GM10248 (cell line): ENCODE data around the gene GTF3C2.

Source experiments
- CTCF ChIA-PET: fragments of 300-600 bp; sonication (Branson Sonifier 250); formaldehyde crosslinking; extraction: SDS; loops from one replicate; lab custom pipeline; 2021; ENCODE audit warnings: antibody characterized with exemption; lab: Yijun Ruan, JAX
- POLR2A ChIA-PET: fragments of 350-650 bp; sonication (Branson Sonifier 250); formaldehyde crosslinking; extraction: SDS; loops from one replicate; lab custom pipeline; 2020; ENCODE audit warnings: antibody characterized with exemption; lab: Yijun Ruan, JAX
- DNase-seq: peaks from one replicate; pipeline ENCODE4 v3.0.0; 2012; ENCODE audit errors: extremely low spot score
- TF ChIP-seq, protein P1 (sequence below): IDR thresholded peaks from 2 replicates; pipeline ENCODE4 v1.5.1; 2012; ENCODE audit warnings: mild to moderate bottlenecking, low read depth; ENCODE audit errors: extremely low read depth, missing control alignments, control extremely low read depth

Gene GTF3C2

DNA sequence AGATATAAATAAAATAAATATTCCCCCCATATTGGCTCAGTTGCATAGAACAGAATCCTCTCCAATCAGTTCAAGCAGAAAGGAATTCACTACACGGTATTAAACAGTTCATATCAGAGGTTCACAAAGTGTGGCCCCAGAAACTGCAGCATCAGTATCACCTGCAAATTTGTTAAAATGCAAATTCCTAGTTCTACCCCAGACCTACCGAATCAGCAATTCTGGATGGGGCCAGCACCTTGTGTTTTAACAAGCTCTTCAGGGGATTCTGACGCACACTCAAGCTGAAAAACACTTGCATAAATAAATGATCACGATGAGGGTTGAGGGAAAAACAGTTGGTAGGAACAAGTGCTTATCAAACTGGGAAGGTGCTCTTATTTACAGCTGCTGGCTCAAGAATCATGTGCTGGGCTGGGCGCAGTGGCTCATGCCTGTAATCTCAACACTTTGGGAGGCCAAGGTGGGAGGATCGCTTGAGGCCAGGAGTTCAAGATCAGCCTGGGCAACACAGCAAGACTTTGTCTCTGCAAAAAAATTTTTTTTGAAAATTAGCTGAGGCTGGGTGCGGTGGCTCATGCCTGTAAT, 6.4 kb downstream of the GTF3C2 start:
- POLR2A ChIA-PET: interaction anchor here (0.6 kb wide), 1 partner anchor 312 kb away, joined by 3 read pairs; no protein-coding TSS in a partner anchor
- TF ChIP-seq, protein P1, sequence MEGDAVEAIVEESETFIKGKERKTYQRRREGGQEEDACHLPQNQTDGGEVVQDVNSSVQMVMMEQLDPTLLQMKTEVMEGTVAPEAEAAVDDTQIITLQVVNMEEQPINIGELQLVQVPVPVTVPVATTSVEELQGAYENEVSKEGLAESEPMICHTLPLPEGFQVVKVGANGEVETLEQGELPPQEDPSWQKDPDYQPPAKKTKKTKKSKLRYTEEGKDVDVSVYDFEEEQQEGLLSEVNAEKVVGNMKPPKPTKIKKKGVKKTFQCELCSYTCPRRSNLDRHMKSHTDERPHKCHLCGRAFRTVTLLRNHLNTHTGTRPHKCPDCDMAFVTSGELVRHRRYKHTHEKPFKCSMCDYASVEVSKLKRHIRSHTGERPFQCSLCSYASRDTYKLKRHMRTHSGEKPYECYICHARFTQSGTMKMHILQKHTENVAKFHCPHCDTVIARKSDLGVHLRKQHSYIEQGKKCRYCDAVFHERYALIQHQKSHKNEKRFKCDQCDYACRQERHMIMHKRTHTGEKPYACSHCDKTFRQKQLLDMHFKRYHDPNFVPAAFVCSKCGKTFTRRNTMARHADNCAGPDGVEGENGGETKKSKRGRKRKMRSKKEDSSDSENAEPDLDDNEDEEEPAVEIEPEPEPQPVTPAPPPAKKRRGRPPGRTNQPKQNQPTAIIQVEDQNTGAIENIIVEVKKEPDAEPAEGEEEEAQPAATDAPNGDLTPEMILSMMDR: no peak
- DNase-seq: no peak
- CTCF ChIA-PET: interaction anchor here (0.6 to 1.8 kb wide), 4 partner anchors 14 to 270 kb away, joined by 3 to 4 read pairs (median 4); partner anchors contain the start of gene NRBP1

GRCh38 chr2:27347641-27348040, 8.9 kb downstream of the GTF3C2 start:
- no peak for DNase-seq
- CTCF ChIA-PET: interaction anchor here (0.6 to 1.4 kb wide), 2 partner anchors 13 to 17 kb away, joined by 3 read pairs; no protein-coding TSS in a partner anchor
- POLR2A ChIA-PET: no interaction called here
- TF ChIP-seq, protein P1: no peak

DNA sequence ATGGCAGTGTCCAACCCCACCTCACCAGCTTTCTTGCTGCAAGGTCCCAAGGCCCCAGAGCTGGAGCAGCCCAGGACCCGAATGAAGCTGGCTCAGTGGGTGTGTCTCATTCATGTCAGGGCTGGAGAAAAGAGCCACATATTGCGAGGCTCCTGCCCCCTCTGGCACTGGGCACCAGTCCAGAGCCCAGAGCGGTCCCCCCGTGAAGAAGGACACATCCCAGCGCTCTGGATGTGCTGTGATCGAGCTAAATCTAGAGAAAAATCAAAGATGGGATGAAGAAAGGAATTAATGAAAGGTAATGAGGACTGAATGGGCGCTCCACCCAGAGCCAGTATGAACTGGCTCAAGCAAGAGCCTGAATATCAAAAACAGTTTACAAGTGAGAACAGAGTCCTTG, 20.4 kb downstream of the GTF3C2 start:
- ChIA-PET CTCF (interaction anchor here (0.8 to 1.5 kb wide), 4 partner anchors 9 to 181 kb away, joined by 3 to 4 read pairs (median 4); no protein-coding TSS in a partner anchor), POLR2A (no interaction called here)
- no peak for DNase-seq
- TF ChIP-seq, protein P1: no peak

- DNase-seq: no peak
- CTCF ChIA-PET: interaction anchor here (1.1 to 1.2 kb wide), 3 partner anchors 9 to 32 kb away, joined by 3 to 4 read pairs (median 4); no protein-coding TSS in a partner anchor
- TF ChIP-seq, protein P1: no peak
- POLR2A ChIA-PET: no interaction called here
Observed at GRCh38 chr2:27335311-27335710, 21.3 kb downstream of the GTF3C2 start.

DNA sequence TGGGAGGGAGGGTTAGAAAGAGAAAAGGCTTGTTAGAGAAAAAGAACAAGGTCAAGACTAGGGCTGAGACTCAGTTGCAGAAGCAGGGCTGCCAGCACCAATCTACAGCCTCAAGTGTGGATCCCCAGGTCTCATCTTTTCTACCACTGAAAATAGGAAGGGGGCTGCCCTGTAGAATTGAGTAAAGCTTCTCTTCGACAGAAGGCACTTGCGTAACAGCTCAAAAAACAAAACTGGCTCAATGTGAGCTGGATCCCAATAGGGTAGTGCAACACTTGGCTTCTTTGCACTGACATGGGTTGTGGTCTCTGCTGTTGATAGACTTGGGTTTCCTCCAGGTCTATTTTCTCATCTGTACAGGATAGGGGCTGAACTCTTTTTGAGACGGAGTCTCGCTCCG, 31.8 kb downstream of the GTF3C2 start:
- TF ChIP-seq, protein P1: no peak
- POLR2A ChIA-PET: no interaction called here
- no peak for DNase-seq
- CTCF ChIA-PET: interaction anchor here (0.9 to 5.0 kb wide), 3 partner anchors 21 to 75 kb away, joined by 3 to 33 read pairs (median 3); partner anchors contain the start of gene TRIM54

GRCh38 chr2:27323596-27324285, 32.8 kb downstream of the GTF3C2 start:
- ChIA-PET CTCF (interaction anchor here (2.3 to 5.0 kb wide), 3 partner anchors 9 to 44 kb away, joined by 6 to 33 read pairs (median 9); no protein-coding TSS in a partner anchor), POLR2A (no interaction called here)
- TF ChIP-seq, protein P1: no peak

More at GRCh38 chr2:27323596-27324285, 32.8 kb downstream of the GTF3C2 start:
- no peak for DNase-seq
